WTC11 (cell line): ENCODE results near the gene NHS. TPM values are rescaled to one million over a fixed set of nuclear protein-coding genes. Genes with fewer than 3 reads are reported as not detected.

ENCODE experiments used
- ATAC-seq: fragments of 200-7000 bp; cut with Tn5 transposase; 2 replicates; pipeline ENCODE4 v1.10.0; 2021; ENCODE audit warnings: mild to moderate bottlenecking, moderate library complexity
- CTCF ChIA-PET: fragments of 300-600 bp; sonication (Branson Sonifier 250); formaldehyde crosslinking; loops from one replicate; lab custom pipeline; 2021; ENCODE audit warnings: antibody characterized with exemption; lab: Charles Lee
- POLR2A ChIA-PET: fragments of 350-600 bp; sonication (Branson Sonifier 250); formaldehyde crosslinking; loops from one replicate; lab custom pipeline; 2021; ENCODE audit warnings: antibody characterized with exemption; lab: Charles Lee
- DNase-seq: peaks from one replicate; pipeline ENCODE4 v3.0.0; 2021; ENCODE audit warnings: low spot score
- H3K27ac Mint-ChIP-seq: 2 replicates; pipeline ENCODE4 v1.8.0; 2021; ENCODE audit warnings: mixed read lengths
- H3K27me3 Mint-ChIP-seq: 2 replicates; pipeline ENCODE4 v1.8.0; 2021; ENCODE audit warnings: low read depth, mild to moderate bottlenecking, moderate library complexity, mixed read lengths
- H3K36me3 Mint-ChIP-seq: 2 replicates; pipeline ENCODE4 v1.8.0; 2021; ENCODE audit warnings: mixed read lengths
- H3K4me1 Mint-ChIP-seq: 2 replicates; pipeline ENCODE4 v1.8.0; 2022; ENCODE audit warnings: mixed read lengths
- H3K4me3 Mint-ChIP-seq: 2 replicates; pipeline ENCODE4 v1.8.0; 2021; ENCODE audit warnings: mild to moderate bottlenecking, moderate library complexity, mixed read lengths
- H3K9me3 Mint-ChIP-seq: 2 replicates; pipeline ENCODE4 v1.8.0; 2021; ENCODE audit warnings: mixed read lengths
- CBFB ChIP-seq: sonication (generic); formaldehyde crosslinking; IDR thresholded peaks from 2 replicates; pipeline ENCODE4 v1.8.1; 2022; ENCODE audit warnings: mild to moderate bottlenecking, low read depth, missing genetic modification reagents
- FOXP1 ChIP-seq: sonication (generic); formaldehyde crosslinking; IDR thresholded peaks from 2 replicates; pipeline ENCODE4 v1.8.0; 2022; ENCODE audit warnings: missing genetic modification reagents, mild to moderate bottlenecking, moderate library complexity, borderline replicate concordance
- JAZF1 ChIP-seq: fragments of 250-450 bp; sonication (Bioruptor Pico); IDR thresholded peaks from 2 replicates; pipeline ENCODE4 v1.9.0; 2021; ENCODE audit warnings: moderate library complexity, mild to moderate bottlenecking, inconsistent platforms
- MXD4 ChIP-seq: fragments of 250-450 bp; sonication (Bioruptor Pico); IDR thresholded peaks from 2 replicates; pipeline ENCODE4 v1.8.0; 2021; ENCODE audit warnings: mild to moderate bottlenecking, moderate library complexity, borderline replicate concordance
- NR3C1 ChIP-seq: sonication (generic); formaldehyde crosslinking; conservative IDR thresholded peaks from 2 replicates; pipeline ENCODE4 v1.8.1; 2023; ENCODE audit warnings: low read depth, mild to moderate bottlenecking, missing genetic modification reagents
- SMAD4 ChIP-seq: sonication (generic); formaldehyde crosslinking; IDR thresholded peaks from 2 replicates; pipeline ENCODE4 v1.8.0; 2022; ENCODE audit warnings: mild to moderate bottlenecking, missing genetic modification reagents
- ZNF671 ChIP-seq: fragments of 250-450 bp; sonication (Bioruptor Pico); IDR thresholded peaks from 2 replicates; pipeline ENCODE4 v1.8.0; 2021; ENCODE audit warnings: mild to moderate bottlenecking
- total RNA-seq: library from RNA; stranded (reverse); gene quantifications from 3 replicates; pipeline ENCODE4 v1.2.3, GENCODE V29; 2021
- TF ChIP-seq, protein P1 (sequence below): sonication (generic); formaldehyde crosslinking; IDR thresholded peaks from 2 replicates; pipeline ENCODE4 v1.8.0; 2022; ENCODE audit warnings: mild to moderate bottlenecking, missing genetic modification reagents
- TF ChIP-seq, protein P2 (sequence below): sonication (generic); formaldehyde crosslinking; IDR thresholded peaks from 2 replicates; pipeline ENCODE4 v1.8.0; 2023; ENCODE audit warnings: missing genetic modification reagents, mild to moderate bottlenecking, borderline replicate concordance
- TF ChIP-seq, protein P3 (sequence below): fragments of 200-600 bp; IDR thresholded peaks from 2 replicates; pipeline ENCODE4 v1.8.0; 2022; ENCODE audit warnings: antibody characterized with exemption
- TF ChIP-seq, protein P4 (sequence below): fragments of 250-450 bp; sonication (Bioruptor Pico); conservative IDR thresholded peaks from 2 replicates; pipeline ENCODE4 v1.9.0; 2021; ENCODE audit warnings: mild to moderate bottlenecking
- TF ChIP-seq, protein P5 (sequence below): sonication (generic); formaldehyde crosslinking; IDR thresholded peaks from 2 replicates; pipeline ENCODE4 v1.8.0; 2022; ENCODE audit warnings: mild to moderate bottlenecking, missing genetic modification reagents

The NHS gene
- total RNA-seq, 1 experiment from 2014 or later = 5.8 TPM

DNA sequence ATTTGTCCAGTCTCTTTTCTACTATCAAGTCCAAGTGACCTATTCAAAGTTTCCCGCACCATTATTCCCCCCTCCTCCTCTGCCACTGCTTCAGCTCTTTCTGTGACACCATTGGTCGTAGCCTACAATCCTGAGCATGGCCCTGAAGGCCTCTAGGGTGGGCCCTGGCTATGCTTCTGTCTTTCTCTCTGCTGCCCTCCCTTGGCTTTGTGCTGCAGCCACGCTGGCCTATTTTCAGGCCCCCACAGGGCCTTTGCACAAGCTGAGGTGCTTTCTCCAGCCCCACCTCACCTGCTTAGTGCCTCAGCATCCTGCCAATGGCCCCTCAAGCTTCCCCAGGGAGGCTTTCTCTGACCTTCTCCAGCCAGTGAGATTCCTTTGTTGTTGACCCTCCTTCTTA lies 156.5 kb downstream of the NHS start:
- peak; percentile 42; the same call in 1 of the 2 replicates for ATAC-seq
- peaks cover 39% of the 10 kb centered on the region for H3K4me1 Mint-ChIP-seq
- DNase-seq = no peak
- no peak overlapping the region for H3K4me3 Mint-ChIP-seq
- no peaks in the 10 kb centered on the region for H3K27me3 Mint-ChIP-seq
- no peaks in the 10 kb centered on the region for H3K36me3 Mint-ChIP-seq
- H3K9me3 Mint-ChIP-seq = no peaks in the 10 kb centered on the region
- CTCF ChIA-PET = interaction anchor here (0.7 to 1.4 kb wide), 4 partner anchors 9 to 319 kb away, joined by 3 to 6 read pairs (median 4); no protein-coding TSS in a partner anchor
- TF ChIP-seq SMAD4 (CRISPR knock-in tag) (no peak), NR3C1 (CRISPR knock-in tag) (no peak), MXD4 (CRISPR knock-in tag) (no peak), JAZF1 (CRISPR knock-in tag) (no peak), CBFB (CRISPR knock-in tag) (no peak), ZNF671 (CRISPR knock-in tag) (no peak), FOXP1 (CRISPR knock-in tag) (no peak)
- TF ChIP-seq, protein P1, sequence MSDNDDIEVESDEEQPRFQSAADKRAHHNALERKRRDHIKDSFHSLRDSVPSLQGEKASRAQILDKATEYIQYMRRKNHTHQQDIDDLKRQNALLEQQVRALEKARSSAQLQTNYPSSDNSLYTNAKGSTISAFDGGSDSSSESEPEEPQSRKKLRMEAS = no peak
- TF ChIP-seq, protein P2, sequence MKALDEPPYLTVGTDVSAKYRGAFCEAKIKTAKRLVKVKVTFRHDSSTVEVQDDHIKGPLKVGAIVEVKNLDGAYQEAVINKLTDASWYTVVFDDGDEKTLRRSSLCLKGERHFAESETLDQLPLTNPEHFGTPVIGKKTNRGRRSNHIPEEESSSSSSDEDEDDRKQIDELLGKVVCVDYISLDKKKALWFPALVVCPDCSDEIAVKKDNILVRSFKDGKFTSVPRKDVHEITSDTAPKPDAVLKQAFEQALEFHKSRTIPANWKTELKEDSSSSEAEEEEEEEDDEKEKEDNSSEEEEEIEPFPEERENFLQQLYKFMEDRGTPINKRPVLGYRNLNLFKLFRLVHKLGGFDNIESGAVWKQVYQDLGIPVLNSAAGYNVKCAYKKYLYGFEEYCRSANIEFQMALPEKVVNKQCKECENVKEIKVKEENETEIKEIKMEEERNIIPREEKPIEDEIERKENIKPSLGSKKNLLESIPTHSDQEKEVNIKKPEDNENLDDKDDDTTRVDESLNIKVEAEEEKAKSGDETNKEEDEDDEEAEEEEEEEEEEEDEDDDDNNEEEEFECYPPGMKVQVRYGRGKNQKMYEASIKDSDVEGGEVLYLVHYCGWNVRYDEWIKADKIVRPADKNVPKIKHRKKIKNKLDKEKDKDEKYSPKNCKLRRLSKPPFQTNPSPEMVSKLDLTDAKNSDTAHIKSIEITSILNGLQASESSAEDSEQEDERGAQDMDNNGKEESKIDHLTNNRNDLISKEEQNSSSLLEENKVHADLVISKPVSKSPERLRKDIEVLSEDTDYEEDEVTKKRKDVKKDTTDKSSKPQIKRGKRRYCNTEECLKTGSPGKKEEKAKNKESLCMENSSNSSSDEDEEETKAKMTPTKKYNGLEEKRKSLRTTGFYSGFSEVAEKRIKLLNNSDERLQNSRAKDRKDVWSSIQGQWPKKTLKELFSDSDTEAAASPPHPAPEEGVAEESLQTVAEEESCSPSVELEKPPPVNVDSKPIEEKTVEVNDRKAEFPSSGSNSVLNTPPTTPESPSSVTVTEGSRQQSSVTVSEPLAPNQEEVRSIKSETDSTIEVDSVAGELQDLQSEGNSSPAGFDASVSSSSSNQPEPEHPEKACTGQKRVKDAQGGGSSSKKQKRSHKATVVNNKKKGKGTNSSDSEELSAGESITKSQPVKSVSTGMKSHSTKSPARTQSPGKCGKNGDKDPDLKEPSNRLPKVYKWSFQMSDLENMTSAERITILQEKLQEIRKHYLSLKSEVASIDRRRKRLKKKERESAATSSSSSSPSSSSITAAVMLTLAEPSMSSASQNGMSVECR (CRISPR knock-in tag) = no peak
- TF ChIP-seq, all 79 proteins: peak for 0
- H3K27ac Mint-ChIP-seq = no peak overlapping the region
- POLR2A ChIA-PET = no interaction called here

DNA sequence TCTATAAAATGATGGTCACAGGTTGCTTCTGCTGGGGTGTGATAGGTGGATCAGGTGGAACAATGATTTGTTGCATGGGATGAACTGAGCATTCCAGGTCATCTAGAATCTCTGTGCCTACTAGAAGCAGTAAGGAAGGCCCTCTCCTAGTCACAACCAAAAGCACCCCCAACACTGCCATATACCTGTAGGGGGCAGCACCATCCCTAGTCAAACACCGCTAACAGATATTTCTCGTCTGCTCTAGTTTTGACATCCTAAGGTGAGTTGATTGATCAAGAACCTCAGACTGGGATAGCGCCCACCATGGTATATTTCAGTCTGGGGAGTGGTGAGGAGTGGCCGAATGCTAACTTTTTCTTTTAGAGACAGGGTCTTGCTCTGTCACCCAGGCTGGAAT lies 160.2 kb downstream of the NHS start:
- ChIA-PET POLR2A (no interaction called here), CTCF (interaction anchor here (0.9 kb wide), 1 partner anchor 58 kb away, joined by 4 read pairs; no protein-coding TSS in a partner anchor)
- TF ChIP-seq, protein P3, sequence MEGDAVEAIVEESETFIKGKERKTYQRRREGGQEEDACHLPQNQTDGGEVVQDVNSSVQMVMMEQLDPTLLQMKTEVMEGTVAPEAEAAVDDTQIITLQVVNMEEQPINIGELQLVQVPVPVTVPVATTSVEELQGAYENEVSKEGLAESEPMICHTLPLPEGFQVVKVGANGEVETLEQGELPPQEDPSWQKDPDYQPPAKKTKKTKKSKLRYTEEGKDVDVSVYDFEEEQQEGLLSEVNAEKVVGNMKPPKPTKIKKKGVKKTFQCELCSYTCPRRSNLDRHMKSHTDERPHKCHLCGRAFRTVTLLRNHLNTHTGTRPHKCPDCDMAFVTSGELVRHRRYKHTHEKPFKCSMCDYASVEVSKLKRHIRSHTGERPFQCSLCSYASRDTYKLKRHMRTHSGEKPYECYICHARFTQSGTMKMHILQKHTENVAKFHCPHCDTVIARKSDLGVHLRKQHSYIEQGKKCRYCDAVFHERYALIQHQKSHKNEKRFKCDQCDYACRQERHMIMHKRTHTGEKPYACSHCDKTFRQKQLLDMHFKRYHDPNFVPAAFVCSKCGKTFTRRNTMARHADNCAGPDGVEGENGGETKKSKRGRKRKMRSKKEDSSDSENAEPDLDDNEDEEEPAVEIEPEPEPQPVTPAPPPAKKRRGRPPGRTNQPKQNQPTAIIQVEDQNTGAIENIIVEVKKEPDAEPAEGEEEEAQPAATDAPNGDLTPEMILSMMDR = peak; percentile 48
- TF ChIP-seq, protein P4, sequence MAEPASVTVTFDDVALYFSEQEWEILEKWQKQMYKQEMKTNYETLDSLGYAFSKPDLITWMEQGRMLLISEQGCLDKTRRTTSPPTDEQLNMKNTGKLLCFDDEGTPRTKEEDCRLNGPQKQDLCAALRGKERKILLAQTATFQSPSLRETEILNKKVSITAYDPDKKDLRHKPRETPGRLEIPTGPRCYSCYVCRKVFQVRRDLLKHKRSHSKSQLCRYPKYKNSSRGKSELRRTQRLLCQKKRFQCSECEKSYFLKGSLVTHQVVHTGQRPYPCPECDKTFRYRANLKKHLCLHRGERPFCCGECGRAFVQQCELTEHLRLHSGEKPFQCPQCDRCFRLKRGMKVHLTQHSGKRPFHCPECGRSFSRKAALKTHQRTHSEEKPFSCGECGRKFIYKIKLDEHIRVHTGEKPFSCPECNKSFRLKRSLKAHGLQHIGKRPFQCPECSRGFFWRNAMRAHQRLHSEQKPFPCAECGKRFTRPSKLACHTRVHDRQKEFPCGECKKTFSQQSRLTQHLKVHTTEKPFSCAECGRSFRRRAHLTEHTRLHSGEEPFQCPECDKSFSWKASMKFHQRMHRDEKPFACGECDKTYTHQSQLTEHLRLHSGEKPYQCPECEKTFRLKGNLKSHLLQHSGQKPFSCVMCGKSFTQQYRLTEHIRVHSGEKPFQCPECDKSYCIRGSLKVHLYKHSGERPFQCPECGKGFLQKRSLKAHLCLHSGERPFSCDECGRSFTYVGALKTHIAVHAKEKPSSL (CRISPR knock-in tag) = no peak
- TF ChIP-seq, protein P5, sequence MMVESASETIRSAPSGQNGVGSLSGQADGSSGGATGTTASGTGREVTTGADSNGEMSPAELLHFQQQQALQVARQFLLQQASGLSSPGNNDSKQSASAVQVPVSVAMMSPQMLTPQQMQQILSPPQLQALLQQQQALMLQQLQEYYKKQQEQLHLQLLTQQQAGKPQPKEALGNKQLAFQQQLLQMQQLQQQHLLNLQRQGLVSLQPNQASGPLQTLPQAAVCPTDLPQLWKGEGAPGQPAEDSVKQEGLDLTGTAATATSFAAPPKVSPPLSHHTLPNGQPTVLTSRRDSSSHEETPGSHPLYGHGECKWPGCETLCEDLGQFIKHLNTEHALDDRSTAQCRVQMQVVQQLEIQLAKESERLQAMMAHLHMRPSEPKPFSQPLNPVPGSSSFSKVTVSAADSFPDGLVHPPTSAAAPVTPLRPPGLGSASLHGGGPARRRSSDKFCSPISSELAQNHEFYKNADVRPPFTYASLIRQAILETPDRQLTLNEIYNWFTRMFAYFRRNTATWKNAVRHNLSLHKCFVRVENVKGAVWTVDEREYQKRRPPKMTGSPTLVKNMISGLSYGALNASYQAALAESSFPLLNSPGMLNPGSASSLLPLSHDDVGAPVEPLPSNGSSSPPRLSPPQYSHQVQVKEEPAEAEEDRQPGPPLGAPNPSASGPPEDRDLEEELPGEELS (CRISPR knock-in tag) = no peak
- no peaks in the 10 kb centered on the region for H3K27me3 Mint-ChIP-seq
- H3K4me3 Mint-ChIP-seq = no peak overlapping the region
- no peak overlapping the region for H3K27ac Mint-ChIP-seq
- no peaks in the 10 kb centered on the region for H3K36me3 Mint-ChIP-seq
- ATAC-seq (peak; percentile 59), DNase-seq (peak; percentile 63)
- peaks cover 28% of the 10 kb centered on the region for H3K4me1 Mint-ChIP-seq
- no peaks in the 10 kb centered on the region for H3K9me3 Mint-ChIP-seq
